ENCODE measurements around the gene SLC28A1. TPM values are rescaled to one million over a fixed set of nuclear protein-coding genes. Genes with fewer than 3 reads are reported as not detected.
A peak's percentile ranks its signal among the peaks of the same experiment; 100 is the strongest.

The SLC28A1 gene, protein sequence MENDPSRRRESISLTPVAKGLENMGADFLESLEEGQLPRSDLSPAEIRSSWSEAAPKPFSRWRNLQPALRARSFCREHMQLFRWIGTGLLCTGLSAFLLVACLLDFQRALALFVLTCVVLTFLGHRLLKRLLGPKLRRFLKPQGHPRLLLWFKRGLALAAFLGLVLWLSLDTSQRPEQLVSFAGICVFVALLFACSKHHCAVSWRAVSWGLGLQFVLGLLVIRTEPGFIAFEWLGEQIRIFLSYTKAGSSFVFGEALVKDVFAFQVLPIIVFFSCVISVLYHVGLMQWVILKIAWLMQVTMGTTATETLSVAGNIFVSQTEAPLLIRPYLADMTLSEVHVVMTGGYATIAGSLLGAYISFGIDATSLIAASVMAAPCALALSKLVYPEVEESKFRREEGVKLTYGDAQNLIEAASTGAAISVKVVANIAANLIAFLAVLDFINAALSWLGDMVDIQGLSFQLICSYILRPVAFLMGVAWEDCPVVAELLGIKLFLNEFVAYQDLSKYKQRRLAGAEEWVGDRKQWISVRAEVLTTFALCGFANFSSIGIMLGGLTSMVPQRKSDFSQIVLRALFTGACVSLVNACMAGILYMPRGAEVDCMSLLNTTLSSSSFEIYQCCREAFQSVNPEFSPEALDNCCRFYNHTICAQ
- total RNA-seq: 0.24 and 0.81 TPM in 2 replicates
- 0.41 and 0.45 TPM in 2 replicates for polyA plus RNA-seq

DNA sequence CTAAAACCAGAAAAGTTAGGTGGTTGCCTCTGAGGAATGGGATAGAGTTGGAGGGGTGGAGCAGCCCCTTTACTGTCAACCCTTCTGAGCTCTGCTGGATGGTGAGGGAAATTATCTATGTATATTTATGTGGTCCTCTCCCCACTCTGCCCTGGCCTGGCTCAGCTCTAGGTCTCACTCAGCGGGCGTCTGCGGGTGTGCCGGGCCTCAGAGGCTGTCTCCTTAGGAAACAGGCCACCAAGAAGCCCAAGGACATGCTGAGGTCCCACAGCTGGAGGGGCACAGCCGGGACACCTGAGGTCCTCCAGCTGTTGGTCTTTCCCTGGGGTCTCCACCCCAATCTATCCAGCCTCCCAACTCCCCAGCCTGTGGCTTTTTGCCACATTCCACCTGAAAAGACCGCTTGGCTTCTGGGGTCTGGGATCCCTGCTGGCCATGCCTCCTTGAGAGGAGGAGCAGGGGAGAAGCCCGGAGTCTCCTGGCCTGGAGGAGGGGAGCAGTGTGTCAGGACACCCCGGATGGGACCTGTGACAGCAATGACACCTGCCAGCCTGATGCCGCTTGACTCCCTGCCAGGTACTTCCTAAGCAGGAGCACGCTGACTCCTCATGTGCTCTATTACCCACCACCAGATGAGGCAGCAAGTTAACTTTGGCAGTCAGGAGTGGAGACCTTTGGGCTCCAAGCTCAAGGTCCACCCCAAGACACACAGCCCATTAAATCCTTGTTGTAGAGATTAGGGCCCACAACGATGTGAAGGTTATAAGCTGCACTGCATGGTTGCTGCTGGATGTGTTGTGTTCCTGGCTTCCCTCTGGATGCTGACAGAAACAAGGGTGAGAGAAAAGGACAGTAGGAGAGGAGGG, at the start of gene SLC28A1:
Gene SLC28A1 (plus strand): TSS at position 747 of the 866 bp plus-strand sequence. CDS start 3,099 bp downstream, outside the sequence.
- TF ChIP-seq, protein P1, sequence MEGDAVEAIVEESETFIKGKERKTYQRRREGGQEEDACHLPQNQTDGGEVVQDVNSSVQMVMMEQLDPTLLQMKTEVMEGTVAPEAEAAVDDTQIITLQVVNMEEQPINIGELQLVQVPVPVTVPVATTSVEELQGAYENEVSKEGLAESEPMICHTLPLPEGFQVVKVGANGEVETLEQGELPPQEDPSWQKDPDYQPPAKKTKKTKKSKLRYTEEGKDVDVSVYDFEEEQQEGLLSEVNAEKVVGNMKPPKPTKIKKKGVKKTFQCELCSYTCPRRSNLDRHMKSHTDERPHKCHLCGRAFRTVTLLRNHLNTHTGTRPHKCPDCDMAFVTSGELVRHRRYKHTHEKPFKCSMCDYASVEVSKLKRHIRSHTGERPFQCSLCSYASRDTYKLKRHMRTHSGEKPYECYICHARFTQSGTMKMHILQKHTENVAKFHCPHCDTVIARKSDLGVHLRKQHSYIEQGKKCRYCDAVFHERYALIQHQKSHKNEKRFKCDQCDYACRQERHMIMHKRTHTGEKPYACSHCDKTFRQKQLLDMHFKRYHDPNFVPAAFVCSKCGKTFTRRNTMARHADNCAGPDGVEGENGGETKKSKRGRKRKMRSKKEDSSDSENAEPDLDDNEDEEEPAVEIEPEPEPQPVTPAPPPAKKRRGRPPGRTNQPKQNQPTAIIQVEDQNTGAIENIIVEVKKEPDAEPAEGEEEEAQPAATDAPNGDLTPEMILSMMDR (IDR thresholded peaks at IDR 0.05; ENCODE audit: low read depth, low read length): no peak
- no peak within 1 kb of the TSS for H3K27ac ChIP-seq
- no peak for DNase-seq (ENCODE audit: low read depth in 1 of 2, low spot score in 1 of 2)
- H3K9me3 ChIP-seq (ENCODE audit: low read depth): no peaks in the 10 kb centered on the region
- no peaks in the 10 kb centered on the region for H3K4me1 ChIP-seq (ENCODE audit: low read depth)
- no peaks in the 10 kb centered on the region for H3K27me3 ChIP-seq
- no peaks in the 10 kb centered on the region for H3K36me3 ChIP-seq
- no peak within 1 kb of the TSS for H3K4me3 ChIP-seq

DNA sequence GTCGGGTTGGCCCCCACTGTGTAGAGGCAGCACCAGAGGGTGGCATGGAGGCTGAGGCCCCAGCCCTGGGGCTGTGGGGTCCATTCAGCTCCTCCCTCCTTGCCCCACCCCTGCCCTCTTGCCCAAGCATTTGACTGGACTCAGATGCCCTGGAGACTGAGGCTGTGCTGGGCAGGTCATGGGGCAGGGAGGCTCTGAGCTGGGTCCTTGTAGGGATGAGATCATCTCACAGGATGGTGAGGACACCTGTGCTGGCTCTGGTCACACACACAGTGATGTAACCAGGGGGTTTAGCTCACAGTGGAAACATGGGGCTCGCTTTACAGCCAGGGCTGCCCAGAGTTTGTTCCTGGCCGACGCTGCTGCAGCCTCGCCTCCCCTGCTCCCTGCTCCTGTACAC, 49.5 kb upstream of the SLC28A1 start:
- no peaks in the 10 kb centered on the region for H3K9me3 ChIP-seq (ENCODE audit: low read depth)
- DNase-seq (ENCODE audit: low read depth in 1 of 2, low spot score in 1 of 2): no peak
- H3K36me3 ChIP-seq: peaks cover 20% of the 10 kb centered on the region
- H3K27ac ChIP-seq: peak overlapping the region; percentile 69
- H3K27me3 ChIP-seq: no peaks in the 10 kb centered on the region
- TF ChIP-seq, protein P1 (IDR thresholded peaks at IDR 0.05; ENCODE audit: low read depth, low read length): no peak
- peaks cover 51% of the 10 kb centered on the region for H3K4me1 ChIP-seq (ENCODE audit: low read depth)
- H3K4me3 ChIP-seq: no peak overlapping the region

DNA sequence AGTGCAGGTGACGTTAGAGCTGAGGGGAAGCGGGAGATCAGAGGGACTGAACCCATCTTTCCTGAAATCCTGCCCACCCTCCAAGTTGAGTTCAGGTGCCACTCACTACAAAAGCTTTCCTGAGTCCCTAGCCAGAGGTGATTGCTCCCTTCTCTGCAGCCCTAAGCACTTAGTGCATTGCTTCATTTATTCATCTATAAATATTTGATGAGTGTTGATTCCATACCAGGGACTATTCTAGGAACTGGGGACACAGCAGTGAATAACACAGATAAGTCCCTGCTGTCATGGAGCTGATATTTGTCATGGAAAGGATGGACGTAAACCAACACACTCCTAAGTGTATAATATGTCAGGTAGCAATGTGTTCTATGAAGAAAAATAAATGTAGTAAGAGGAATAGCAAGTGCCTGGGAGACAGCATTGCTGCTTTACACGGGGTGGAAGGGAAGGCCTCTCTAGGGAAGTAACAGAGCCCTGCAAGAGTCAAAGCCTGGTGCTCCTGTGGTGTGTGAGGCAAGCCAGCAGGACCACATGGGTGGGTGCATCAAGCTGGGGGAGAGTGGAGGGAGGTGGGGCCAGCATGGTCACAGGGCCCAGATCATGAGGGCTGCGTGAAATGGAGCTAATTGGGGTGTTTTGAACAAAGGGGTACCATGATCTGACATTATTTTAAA, 48.7 kb upstream of the SLC28A1 start:
- TF ChIP-seq, protein P1 (IDR thresholded peaks at IDR 0.05; ENCODE audit: low read depth, low read length): no peak
- Histone ChIP-seq H3K36me3 (peaks cover 18% of the 10 kb centered on the region), H3K4me3 (no peak overlapping the region), H3K27me3 (no peaks in the 10 kb centered on the region), H3K9me3 (ENCODE audit: low read depth) (no peaks in the 10 kb centered on the region), H3K27ac (peak overlapping the region; percentile 69), H3K4me1 (ENCODE audit: low read depth) (peaks cover 58% of the 10 kb centered on the region)
- no peak for DNase-seq (ENCODE audit: low read depth in 1 of 2, low spot score in 1 of 2)

DNA sequence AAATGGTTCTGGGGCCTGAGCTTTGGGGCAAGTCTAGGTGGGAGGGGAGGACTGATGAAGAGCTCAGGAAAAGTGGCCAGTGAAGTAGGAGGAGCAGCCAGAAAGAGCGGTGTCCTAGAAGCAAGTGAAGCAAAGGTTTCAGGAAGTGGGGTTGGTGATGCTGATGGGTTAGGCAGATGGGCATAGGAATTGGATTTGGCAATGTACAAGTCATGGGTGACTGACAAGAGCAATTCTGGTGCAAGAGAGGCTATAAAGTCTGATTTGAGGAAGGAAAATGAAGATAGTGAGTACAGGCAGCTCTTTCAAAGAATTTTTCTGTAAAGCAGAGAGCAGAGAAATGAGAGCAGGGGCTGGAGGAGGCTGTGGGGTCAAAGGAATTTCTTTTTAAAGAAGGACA, 47.6 kb upstream of the SLC28A1 start:
- TF ChIP-seq, protein P1 (IDR thresholded peaks at IDR 0.05; ENCODE audit: low read depth, low read length): no peak
- peaks cover 18% of the 10 kb centered on the region for H3K36me3 ChIP-seq
- H3K27ac ChIP-seq: peak overlapping the region; percentile 95

DNA sequence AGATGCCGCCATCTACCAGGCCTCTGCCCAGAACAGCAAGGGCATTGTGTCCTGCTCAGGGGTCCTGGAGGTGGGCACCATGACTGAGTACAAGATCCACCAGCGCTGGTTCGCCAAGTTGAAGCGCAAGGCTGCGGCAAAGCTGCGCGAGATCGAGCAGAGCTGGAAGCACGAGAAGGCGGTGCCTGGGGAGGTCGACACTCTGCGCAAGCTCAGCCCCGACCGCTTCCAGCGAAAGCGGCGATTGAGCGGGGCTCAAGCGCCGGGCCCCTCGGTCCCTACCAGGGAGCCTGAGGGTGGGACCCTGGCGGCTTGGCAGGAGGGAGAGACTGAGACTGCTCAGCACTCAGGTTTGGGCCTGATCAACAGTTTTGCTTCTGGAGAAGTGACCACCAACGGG, 44.7 kb upstream of the SLC28A1 start:
- TF ChIP-seq, protein P1 (IDR thresholded peaks at IDR 0.05; ENCODE audit: low read depth, low read length): no peak
- H3K9me3 ChIP-seq (ENCODE audit: low read depth): no peaks in the 10 kb centered on the region
- no peak for DNase-seq (ENCODE audit: low read depth in 1 of 2, low spot score in 1 of 2)
- no peak overlapping the region for H3K4me3 ChIP-seq
- H3K27me3 ChIP-seq: no peaks in the 10 kb centered on the region
- peaks cover 67% of the 10 kb centered on the region for H3K4me1 ChIP-seq (ENCODE audit: low read depth)
- H3K36me3 ChIP-seq: peaks cover 6% of the 10 kb centered on the region
- peak overlapping the region; percentile 95 for H3K27ac ChIP-seq

More for the DNA sequence above, 47.6 kb upstream of the SLC28A1 start:
- no peak for DNase-seq (ENCODE audit: low read depth in 1 of 2, low spot score in 1 of 2)
- H3K27me3 ChIP-seq: no peaks in the 10 kb centered on the region
- H3K4me1 ChIP-seq (ENCODE audit: low read depth): peaks cover 63% of the 10 kb centered on the region
- H3K9me3 ChIP-seq (ENCODE audit: low read depth): no peaks in the 10 kb centered on the region
- no peak overlapping the region for H3K4me3 ChIP-seq

All from cardiac muscle cell (in vitro differentiated cells and primary cell).